SHP77 treated with DMSO at 0.1 percent for 48 hours (cell line): ENCODE data around the gene SLC19A1.

Experiments used
- DNase-seq: peaks from one replicate; lab custom pipeline; 2025; lab: John Stamatoyannopoulos, UW

SLC19A1 gene

DNA sequence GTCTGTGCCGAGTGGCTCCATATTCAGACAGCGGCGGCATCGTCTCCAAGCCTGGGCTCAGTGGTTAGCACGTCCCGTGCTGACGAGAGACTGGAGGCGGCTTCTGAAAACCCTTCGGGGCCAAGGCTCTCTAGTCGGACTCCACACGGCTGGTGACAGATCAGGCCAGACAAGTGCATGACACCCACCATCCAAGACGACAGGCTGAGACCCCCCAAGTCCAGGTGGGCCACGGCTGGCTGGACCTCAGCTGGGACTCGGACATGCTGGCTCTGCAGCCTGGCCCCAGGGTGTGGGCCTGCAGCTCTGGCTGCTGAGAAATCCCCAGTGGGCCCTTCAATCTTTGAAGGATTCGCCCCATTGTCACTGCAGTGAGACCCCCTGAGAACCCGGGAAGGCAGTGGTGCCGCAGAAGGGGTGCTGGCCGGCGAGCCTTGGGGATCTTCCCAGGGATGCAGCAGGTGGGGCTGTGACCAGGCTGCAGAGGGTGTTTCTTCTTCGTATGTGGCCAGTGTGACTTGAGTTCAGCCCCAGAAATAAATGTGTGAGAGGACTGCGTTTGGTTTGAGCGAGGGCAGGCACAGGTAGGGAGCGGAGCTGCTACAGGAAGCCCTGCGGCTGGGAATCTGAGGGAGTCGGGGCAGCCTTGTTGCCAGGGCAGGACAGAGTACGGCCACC is 15.9 kb upstream of the SLC19A1 start:
- DNase-seq = no peak

DNA sequence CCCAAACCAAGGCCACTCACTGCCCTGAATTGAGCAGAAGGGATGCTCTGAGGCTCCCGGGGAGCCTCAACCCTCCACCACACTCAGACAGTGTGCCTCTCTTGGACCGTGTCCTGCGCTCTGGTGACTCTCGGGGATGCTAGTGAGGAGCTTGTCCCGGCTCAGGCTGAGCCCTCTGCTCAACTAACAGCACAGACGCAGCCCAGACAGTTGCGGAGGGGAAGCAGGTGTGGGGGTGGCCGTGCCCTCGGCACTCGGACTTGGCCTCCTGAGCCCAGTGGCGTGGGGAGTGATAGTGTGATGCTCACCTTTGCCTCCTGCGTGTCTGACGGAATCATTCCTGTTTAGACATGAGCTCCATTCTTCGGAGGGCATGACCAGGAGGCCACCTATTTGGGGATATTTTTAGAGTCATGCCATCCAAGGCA is 15.4 kb upstream of the SLC19A1 start:
- DNase-seq = no peak

DNA sequence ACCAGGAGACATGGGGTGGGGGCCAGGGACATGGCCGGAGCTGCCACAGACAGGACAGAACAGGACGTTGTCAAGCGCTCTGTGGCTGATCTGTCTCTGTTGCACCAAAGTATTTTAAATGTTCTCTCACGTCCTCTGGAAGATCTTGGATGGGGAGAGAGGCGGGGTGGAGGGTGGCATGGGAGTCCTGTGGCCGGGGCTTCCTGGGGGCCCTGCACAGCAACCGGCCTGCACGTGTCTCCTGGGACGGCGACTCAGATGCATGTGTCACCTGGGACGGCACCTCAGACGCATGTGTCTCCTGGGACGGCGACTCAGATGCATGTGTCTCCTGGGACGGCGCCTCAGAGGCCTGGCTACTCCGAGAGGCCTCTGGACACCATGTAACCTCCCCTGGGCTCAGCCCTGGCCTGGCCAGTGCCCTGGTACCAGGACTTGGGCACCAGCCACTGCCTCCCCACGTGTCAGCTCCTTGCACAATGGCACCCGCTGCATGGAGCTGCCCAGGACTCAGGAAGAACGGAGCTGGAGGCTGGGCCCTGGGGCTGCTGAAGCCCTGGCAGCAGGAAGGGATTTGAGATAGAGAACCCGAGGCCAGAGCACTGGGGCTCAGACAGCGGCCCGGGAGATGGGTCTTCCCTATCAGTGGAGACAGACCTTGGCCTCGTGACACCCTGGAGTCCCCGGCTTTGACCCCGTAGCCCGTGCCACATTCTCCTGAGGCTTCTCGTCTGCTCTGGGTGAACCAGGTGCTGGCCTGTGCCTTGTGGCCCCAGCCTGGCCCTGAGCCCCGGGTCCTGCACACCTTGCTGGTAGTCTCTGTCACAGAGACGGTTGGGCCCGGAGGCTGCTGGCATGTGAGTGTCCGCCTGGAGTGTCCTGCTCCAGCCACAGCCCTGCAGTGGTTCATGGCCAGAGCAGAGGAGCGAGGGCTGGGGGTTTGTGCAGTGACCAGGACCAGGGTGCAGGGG is 14.7 kb upstream of the SLC19A1 start:
- no peak for DNase-seq

- no peak for DNase-seq
Measured at GRCh38 chr21:45556302-45556644, 14.0 kb upstream of the SLC19A1 start.

DNA sequence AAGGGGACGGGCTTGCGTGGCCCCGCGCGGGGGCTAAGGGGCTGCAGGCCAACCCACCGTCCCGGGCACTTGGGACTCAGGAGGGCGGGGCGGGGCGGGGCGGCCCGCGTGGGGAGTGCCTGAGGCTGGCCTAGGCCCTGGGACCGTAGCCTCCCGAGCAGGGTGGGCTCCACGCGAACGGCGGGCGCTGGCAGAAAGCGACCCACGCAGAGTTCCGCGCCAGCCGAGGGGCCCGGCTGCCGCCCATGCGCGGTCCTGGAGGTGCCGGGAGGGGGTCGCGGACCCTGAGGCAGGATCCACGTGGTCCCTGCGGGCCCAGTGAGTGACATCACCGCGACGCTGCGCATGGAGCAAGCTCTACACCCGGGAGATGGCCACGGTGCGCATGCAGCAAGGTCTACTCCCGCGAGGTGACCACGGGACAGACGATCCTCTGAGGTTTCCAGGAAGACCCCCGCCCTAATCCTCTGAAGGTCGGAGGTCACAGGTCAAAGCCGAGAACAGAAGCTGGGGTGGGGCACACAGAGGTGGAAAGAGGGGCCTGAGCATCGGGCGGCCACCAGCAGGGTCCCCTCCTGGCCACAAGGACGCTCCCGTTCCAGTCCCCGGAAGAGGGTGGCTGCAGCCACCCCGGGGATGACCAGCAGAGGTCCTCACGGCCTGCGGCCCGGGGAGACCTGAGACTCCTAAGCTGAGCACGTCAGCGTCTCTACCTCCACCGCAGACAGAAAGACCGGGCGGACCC is 13.5 kb upstream of the SLC19A1 start:
- no peak for DNase-seq

- DNase-seq = no peak
Measured at GRCh38 chr21:45555251-45555556, 13.0 kb upstream of the SLC19A1 start.

DNA sequence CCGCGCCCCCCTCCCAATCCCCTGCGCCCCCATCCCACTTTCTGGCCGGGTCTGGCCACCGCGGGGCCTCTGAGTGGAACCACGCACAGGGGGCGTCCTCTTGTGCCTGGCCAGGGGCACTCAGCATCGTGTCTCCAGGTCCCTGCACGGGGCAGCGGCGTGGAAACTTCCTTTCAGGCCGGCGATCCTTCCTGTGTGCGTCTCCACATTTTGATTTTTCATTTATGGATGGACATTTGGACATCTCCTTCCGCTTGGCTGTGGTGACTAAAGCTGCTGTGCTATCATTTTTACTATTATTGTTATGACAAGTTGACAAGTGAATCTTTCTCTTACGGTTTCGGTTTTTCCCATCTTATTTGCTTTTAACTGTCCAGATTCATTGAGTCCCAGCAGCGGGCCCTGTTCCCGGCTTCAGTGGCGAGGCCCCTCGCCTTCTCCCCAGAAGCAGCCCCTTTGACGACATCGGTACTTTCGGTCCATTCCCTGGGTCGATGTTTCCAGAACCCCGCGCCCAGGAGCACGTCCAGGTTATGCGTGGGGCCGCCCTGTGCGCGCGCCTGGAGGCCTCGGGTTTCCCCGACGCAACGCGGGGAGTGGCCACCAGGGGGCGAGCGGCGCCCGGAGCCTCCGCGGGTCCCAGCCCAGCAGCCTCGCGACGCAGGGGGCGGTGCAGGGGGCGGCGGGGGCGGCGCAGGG is 12.4 kb upstream of the SLC19A1 start:
- DNase-seq = peak; percentile 29

DNA sequence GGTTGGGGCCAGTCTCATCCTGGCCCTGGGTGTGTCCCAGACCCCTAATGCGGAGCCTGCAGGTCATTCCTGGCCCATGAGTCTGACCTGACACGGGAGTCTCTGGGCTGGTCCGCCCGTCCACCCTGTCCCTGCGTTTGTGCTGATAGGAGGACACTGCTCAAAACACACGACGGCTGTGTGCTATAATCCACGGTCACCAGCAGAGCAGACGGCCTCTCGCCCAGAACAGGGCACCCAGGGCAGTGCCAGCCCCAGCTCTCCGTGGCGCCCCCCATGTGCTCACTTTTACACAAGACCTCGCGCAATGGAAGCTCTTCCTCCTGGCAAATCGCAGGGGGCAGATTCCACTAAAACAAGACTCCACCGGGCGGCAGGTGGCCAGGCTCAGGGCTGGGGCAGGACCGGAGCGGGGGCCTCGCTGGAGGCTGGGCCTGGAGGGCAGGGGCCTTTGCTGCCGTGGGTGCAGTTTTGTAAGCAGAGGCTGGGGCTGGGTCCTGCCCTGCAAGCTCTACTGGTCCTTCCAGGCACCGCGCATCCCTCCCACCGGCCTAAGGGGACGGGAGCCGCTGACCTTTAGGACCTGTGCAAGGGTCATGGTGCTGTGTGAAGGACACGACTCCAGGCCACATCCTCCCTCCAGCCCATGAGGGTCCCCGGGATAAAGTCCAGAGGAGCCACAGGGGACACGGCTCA is 10.6 kb upstream of the SLC19A1 start:
- no peak for DNase-seq

DNA sequence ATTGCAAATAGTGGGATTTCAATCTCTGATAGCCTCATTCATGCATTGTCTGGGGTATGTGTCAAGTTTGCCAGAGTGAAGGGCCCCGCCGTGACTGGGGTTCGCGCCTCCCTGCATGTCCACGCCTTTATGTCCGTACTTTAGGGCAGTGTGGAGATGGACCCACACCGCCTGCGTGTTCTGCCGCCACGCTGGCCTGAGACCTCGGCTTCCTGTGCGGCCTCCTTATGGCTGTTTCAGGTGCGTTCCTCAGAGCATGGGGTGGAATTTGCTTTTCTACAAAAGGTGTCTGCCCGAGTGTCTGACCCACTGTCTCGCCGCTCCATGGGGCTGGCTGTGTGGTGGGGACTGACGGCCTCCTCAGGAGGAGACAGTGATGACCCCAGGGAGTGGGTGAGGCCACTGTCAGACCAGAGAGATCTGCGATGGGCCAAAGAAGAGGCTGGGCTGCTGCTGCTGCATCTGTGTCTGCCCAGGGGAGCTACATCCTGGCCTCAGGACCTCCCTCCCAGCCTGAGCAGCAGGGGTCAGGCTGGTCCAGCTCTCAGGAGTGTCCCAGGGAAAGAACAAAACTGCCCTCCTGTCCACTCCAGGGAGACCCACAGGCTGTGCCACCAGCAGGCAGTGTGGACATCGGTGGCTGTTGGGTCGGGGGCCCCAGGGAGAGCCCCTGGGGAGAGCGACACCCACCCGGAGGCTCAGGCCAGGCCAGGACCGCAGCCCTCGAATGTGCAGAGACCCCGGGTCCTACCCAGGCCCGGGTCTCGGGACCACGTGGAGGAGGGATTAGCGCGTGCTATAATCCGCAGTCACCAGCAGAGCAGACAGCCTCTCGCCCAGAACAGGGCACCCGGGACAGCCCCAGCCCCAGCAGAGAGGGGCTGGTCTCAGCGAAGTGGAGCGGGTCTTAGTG is 9.8 kb upstream of the SLC19A1 start:
- DNase-seq = no peak

DNA sequence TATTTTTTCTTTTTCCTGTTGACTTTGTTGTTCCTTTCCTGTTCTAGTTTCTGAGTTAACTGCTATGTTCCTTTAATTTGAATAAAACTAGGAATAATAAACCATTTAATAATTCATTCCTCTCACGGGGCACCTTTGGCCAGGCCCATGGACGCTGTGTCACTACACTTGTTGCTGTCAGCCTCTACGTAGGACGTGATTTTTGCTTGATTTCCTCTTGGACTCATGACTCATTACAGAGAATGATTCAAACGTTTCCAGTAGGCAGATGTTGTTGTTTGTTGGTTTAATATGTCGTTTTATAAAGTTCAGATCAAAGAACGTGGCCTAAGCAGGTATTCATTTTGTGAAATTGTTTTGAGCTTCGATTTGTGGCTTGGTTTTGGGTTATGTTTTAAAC is 9.1 kb upstream of the SLC19A1 start:
- DNase-seq = no peak

DNA sequence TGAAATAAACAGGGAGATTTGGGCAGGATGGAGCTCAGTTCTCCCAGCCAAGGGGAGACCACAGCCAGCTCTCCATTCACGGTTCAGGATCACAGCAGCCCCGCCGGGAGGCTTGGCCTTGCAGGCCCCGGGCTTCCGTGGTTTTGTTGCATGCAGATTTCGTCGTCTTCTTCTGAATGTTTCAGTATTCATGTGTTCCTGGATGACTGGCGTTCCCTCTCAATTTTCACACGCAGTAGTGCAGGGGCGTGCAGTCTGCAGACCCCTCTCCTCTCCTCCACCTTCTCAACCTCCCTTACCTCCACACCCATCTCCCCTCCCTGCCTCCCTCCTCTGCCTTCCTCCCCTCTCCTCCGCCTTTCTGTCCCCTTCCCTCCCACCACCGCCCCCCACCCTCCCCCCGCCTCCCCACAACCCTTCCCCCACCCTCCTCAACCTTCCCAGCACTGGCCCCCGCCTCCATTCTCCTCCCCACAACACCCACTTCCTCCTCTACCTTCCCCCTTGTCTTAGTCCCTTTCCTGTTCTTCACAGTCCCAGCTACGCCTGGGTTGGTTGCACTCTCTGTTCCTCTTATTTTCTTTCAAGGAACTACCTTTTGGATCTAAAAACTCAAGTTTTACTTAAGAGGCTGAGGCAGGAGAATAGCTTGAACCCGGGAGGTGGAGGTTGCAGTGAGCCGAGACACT is 8.4 kb upstream of the SLC19A1 start:
- no peak for DNase-seq

DNA sequence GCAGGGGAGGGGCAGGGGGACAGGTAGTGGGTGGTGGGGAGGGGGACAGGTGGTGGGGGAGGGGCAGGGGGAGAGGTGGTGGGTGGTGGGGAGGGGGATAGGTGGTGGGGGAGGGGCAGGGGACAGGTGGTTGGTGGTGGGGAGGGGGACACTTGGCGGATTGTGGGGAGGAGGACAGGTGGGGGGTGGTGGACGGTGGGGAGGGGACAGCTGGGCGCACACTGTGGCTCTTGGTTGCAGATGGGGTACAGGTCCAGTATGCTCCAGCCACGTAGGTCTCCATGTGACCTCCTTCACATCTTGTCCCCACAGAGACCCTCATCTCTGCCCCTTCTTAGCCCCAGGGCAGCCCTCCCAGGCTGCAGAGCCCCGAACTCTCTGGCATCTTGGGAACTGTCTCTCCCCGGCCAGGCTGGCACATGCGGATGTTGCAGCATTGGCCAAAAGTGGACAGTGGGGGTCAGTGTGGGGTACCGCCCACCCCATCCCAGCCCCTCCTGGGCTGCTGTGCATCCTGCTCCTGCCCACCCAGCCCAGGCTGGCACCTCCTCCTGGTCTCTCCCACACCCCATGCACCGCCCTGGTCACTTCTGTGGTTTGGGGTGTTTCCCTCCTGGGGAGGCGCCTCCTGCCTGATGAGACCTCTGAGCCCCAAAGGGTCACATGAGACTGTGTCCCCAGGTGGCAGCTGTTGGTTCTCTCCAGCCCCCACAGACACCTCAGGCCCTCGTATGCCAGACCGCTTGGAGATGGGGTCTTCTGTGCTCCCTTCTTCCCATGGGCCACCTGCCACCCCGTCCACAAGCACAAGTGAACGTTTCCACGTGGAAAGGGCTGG is 7.6 kb upstream of the SLC19A1 start:
- no peak for DNase-seq

DNA sequence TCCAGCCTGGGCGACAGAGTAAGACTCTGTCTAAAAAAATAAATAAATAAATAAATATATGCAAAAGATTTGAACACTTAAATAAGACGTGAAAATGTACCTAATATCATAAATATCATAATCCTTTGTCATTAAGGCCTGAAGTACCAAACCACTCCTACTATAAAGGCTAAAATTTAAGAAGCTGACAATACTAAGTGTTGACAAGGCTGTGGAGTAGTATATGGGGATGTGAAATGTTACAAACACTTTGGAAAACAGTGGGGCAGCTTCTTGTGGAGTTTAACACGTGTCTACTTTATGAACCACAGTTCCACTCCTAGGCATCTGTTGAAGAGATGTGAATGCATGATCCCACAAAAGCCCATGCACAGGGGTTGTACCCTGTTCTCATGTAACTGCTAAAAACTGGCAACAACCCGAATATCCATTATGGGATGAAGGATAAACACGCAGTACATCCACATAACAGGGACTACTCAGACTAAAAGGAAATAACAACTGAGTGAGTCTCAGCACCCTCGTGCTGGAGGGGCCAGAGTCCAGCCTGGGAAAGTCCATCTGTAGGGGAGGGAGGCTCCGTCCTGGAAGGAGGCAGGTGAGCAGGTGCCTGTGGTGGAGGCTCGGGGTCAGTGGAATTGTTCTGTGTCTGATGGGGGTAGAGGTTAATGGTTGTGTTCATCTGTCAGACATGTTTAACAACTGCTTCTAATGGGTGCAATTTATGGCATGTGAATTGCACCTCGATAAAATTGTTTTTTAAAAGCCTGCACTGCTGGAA is 6.7 kb upstream of the SLC19A1 start:
- no peak for DNase-seq

- DNase-seq = no peak
Measured at GRCh38 chr21:45547545-45547900, 5.3 kb upstream of the SLC19A1 start.

DNA sequence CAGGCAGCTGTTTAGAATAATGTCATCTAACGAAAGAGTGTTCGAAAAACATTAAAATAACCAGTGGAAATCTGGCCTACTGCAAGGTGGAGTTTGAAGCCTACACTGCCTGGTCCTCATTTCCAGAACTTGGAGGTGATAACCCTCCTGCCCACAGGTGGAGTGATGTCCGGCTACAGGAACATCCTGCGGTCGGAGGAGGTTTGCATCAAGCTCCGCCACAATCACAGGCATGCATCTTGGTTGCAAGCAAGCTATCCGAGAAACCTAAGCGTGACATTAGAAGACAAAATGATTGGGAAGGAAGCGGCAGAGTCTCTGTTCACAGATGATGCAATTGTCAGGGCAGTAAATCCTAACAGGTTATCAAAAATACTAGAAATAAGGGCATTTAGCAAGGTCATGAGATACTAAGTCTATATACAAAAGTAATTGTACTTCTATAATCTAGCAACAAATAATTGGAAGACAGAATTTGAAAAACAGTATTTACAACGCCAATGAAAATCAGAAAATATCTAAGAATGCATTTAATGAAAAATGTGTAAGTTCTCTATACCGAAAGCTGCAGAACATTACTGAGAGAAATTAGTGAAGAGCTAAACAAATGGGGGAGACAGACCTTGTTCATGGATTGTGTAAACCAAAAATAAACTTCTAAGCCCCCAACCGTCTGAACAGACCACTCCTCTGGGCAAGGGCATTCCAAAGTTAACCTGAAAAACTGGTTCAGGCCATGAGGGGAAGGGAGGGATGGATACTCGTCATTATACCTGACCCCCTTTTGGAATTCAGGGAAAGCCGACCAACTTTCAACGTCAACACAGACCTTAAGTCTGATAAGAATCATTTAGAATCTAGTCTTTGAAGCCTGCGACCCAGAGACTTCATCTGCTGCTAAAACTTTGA is 4.7 kb upstream of the SLC19A1 start:
- no peak for DNase-seq

- no peak for DNase-seq
Measured at GRCh38 chr21:45545691-45546531, 3.7 kb upstream of the SLC19A1 start.
